NCI-H524 (cell line): ENCODE results near the gene ANXA9.

Experiments
- DNase-seq, 2 experiments: peaks; one replicate each; lab custom pipeline; 2025; lab: John Stamatoyannopoulos, UW

Gene ANXA9

GRCh38 chr1:150974580-150975478, 7.3 kb upstream of the ANXA9 start, which contains the start of gene CERS2:
Gene CERS2, minus strand, starts transcription at chr1:150974835. Its CDS starts 5,745 bp downstream, at chr1:150969090.
- peak in 1 of 2 experiments; percentile 25 for DNase-seq

DNA sequence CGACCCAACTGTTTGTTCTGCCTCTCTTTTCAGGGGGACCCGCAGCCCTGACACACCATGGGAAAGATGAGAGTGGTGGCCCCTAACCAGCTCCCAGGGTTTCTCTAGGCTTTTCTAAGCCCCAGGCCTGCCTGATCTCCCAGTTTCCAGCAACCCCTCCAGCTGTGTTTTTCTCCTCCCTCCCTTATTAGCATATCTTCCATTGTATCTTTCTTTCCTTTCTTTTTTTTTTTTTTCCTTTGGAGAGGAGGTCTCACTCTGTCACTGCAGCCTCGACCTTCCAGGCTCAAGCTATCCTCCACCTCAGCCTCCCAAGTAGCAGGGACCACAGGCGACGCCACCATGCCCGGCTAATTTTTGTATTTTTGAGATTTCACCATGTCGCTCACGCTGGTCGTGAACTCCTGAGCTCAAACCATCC, 5.7 kb upstream of the ANXA9 start:
- no peak for DNase-seq

DNA sequence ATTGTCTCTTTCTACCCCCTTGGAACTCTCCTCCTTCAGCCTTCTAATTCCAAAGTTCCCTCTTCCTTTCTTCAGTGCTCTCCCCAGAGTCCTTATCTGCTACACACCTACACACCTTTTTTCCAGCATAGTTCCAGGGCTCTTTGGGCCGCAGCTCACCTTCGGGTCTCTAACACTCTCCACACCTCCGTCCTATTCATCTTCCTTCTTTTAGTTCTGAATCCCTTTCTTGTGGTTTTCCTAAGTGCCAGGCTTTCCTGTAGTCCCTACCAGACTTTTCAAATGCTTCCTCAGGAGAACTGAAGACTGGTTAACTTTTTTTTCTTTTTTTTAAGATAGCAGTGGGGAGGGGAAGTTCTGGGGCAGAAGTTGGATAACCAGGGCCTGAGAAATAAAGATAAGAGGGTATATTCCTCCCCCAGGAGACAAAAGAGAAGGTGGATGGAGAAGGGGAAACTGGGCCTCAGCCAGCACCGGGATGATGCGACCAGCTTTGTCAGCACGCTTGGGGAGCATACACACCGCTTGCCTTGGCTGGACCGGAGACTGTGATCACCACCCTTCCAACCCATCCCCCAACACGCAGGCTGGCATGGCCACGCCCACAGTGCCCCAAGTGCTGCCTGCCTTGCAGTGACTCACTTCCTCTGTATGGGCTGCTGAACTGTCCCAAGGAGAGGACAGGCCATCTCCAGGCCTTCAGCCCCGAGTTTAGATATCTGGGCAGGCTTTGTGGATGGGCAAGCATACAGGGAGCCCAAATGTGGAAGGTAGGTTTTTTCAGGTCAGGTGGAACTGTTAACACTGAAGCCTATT, 5.0 kb upstream of the ANXA9 start:
- no peak for DNase-seq

- peak; percentile 69 to 84 for DNase-seq
Measured at GRCh38 chr1:150979092-150980056, 2.7 kb upstream of the ANXA9 start.

GRCh38 chr1:150981177-150981804, 801 bp upstream of the ANXA9 start:
- peak in 1 of 2 experiments; percentile 46 for DNase-seq

DNA sequence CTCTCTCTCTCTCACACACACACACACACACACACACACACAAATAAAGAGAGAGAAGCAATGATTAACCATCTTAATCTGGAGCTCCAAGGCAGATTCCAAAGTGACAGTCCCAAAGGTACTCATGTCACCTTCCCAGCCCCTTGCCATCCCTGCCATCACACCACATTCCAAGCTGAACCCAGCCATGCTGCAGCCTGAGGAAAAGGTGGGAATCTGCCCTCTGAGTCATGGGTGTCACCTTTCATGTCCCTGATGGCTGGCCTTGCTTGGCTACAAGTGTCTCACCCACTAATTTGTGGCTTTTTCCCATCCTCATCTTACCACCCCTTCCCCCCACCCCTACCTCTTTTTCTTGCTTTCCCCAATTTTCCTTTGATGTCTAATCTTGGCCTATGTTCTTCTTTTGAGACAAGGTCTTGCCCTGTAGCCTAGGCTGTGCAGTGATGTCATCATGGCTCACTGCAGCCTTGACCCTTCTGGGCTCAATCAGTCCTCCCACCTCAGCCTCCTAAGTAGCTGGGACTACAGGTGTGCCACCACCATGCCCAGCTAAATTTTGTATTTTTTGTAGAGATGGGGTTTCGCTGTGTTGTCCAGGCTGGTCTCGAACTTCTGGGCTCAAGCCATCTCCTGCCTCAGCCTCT, 3.2 kb downstream of the ANXA9 start:
- DNase-seq = no peak

GRCh38 chr1:150987924-150988323, 5.8 kb downstream of the ANXA9 start:
- DNase-seq = no peak

DNA sequence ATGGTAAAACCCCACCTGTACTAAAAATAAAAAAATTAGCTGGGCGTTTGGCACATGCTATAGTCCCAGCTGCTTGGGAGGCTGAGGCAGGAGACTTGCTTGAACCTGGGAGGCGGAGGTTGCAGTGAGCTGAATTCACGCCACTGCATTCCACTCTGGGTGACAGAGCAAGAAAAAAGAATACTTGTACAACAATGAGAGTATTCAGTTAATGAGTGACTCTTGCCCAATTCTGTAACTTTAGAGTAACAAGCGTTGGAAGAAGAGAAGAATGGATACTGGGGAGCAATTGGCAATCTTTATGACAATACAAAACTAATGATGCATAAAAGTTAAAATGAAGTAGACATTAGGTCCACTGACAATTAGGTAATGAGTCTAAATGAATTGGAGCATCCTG, 10.5 kb downstream of the ANXA9 start:
- DNase-seq = no peak

DNA sequence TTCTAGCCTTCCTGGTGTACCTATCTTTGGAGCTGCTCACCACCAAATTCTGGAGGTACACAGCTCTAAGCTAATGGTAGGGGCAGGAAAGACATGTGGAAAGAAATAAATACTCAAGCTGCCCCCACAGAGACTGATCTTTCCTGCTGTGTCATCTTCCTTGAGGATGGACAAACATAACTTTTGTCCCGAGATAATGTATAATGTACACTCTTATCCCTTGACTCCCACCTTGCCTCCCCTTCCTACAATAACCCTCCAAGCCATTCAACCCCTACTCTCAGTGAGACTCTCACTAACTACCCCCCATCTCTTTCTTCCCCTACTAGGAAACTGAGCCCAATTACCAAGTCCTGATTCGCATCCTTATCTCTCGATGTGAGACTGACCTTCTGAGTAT, 12.2 kb downstream of the ANXA9 start:
- DNase-seq = no peak

GRCh38 chr1:150995460-150995859, 13.4 kb downstream of the ANXA9 start:
- no peak for DNase-seq

GRCh38 chr1:150995896-150996295, 13.8 kb downstream of the ANXA9 start:
- DNase-seq = no peak

DNA sequence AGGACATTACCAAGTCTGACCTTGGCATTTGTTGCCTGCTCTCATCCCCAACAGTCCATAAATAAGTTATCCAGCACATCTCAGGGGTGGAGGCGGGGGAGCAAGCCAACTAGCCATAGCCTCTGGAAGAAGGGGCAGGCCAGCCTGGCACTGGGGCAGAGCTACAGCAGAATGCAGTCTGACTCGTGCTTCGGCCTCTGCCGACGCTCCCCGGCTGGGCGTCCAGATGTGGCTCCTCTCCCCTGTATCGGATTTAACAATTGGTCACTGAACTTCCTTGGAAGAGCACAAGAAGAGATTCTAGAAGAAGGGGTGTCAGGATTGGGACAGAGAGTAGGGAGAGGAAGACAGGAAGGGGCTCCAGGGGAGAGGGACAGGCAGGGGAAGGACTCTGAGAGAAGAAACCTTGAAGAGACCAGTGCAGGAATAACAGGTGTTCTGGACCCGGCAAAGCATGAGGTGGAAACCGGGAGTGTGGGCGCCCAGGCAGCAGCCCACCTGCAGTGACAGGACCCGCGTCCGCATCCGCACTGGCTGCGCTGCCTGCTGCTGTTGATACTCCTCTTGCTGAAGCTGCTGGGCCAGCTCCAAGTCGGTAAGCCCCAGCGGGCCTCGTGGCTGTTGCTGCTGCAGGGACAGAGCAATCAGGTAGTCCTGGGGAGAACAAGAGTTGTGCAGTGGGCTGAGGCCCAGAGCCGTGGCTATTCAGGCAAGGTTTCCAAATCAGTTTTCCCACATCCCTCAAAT, 15.2 kb downstream of the ANXA9 start:
- no peak for DNase-seq

DNA sequence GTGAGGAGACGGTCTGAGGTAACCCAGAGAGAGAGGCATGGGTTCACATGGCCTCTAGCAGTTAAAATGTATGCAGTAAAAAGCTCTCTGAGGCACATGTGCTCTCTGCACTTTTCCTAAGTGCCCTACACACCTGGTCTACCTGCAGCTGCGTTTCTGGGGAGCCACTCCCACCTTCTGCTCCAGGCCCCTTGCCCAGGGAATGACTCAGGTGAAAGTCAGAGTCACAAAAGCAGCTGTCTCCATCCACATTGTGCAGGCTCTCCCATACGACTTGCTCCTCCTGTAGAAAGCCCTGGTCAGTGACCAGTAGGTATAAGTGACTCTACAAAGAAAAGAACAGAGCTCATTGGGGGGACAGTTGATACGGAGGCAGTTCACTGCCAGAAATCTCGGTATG, 15.9 kb downstream of the ANXA9 start:
- no peak for DNase-seq

GRCh38 chr1:150999051-150999674, 17.1 kb downstream of the ANXA9 start:
- DNase-seq = no peak

DNA sequence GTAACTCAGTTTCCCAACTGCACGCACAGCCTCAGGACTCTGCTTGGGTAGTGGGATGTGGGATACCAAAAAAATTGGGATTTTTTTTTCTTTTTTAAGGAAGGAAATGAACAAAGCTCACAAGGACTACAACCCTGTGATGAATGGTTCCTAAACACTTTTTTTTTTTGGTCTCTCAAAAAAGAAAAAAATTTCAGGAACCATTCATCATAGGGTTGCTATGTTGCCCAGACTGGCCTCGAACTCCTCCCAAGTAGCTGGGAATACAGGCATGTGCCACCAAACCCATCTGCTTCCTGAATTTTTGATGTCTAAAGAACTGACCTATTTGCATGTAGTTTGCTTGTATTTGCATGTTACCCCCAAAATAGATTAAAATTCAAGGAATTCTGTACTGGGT, 17.8 kb downstream of the ANXA9 start:
- no peak for DNase-seq

GRCh38 chr1:151000408-151000807, 18.3 kb downstream of the ANXA9 start:
- no peak for DNase-seq

DNA sequence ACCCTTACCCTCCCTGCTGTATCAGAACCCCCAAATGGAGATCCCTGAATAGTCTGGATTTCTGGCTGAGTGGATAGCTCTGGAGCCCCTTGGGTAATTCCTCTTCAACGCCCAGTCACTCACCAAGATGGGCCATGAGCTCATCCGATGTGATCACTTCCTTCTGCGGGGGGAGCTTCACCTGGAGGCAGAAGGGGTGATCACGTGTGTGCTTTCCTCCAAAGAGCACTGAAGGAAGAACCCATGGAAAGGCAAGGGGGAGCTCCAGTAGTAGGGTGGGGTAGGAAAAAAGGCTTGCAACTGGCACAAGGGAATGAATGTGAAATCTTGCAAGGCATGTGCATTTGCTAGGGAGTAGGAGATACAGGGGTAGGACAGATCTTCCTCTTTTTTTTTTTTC, 19.5 kb downstream of the ANXA9 start:
- no peak for DNase-seq

DNA sequence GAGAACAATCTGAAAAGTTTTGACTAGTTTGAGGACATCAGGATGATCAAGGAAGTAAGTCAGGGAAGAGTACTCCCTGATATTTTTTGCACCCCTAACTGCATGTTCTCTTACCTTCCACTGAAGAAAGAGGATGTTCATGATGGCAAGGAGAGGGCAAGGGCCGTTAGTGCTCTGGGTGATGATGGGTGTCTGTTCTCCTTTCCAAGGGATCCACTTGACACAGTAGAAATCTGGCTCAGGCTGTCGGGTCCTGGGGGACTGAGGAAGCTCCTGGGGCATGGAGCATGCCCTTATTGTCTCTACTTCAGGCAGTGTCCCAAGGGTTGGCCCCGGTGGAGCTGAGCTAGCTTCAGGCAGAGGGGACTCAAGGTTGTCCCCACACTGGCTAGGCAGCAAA, 20.0 kb downstream of the ANXA9 start:
- no peak for DNase-seq

GRCh38 chr1:151002611-151003010, 20.5 kb downstream of the ANXA9 start:
- no peak for DNase-seq

DNA sequence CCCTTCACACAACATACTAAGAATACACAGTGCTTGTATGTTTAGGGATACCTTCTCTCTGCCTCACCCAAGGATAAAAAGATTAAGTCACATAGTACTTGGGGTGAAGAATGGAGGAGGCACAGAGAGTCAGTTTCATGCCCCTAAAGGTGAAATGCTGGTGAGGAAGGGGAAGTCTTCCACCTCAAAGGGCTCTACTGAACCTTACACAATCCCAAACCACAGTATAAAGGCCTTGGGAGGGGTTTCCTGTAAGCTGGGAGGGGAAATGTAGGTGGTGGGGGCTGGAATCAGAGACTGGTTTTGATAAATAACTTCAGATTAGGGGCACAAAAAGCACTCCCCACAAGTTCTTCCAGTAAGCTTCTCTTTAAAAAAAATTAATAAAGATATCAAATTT, 21.1 kb downstream of the ANXA9 start:
- no peak for DNase-seq
